M059J (cell line): Measurements from ENCODE around the gene HUNK. TPM values are rescaled to one million over a fixed set of nuclear protein-coding genes. Genes with fewer than 3 reads are reported as not detected.
A peak's percentile ranks its signal among the peaks of the same experiment; 100 is the strongest.

Experiments
- DNase-seq: peaks from one replicate; pipeline ENCODE4 v3.0.0-alpha.2; 2012; ENCODE audit warnings: low read depth
- total RNA-seq: library from RNA; depleted of rRNA; stranded (reverse); fragments of >200 nt; shearing (Covaris generic); gene quantifications from 2 replicates; pipeline ENCODE4 v1.2.3, GENCODE V29; 2014

HUNK gene
- total RNA-seq, 1 experiment from 2014 or later: 0.15 TPM

DNA sequence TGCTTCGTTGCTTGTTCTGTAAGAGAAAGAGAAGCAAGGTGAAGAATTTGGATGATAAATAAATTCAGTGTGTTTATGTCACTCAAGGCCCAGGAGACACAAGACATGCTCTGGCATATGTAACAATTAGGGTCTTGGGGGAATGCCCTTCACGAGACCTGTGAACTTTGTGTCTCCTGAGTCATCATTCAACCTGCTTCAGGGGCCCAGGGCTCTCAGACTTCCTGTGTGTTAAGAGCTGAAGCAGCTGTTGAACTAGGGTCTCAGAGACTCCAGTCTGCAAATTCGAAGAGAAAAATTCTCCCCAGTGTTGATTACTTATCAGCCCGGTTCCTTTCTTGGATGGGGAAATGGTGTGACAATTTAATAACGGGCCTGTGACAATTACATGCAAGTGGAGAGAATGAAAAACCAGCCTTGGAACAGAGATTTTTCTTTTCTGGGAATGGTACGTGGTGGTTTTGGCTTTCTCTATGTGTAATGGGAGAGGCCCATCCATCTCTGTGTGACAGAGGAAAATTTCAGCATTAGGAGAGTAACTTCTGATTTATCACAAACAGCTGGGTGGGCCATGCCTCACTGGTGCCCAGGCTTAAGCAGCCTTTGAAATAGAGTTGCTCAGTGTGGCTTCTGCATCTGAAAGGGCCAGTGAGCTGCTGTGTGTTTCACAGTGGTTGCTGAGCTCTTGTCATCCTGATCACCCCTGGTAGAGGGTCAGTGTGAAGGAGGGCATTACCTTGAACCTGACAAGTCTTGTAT lies 22.4 kb downstream of the HUNK start:
- DNase-seq: no peak

- DNase-seq: no peak
These were observed 23.2 kb downstream of the HUNK start for GRCh38 chr21:31896019-31896418.

DNA sequence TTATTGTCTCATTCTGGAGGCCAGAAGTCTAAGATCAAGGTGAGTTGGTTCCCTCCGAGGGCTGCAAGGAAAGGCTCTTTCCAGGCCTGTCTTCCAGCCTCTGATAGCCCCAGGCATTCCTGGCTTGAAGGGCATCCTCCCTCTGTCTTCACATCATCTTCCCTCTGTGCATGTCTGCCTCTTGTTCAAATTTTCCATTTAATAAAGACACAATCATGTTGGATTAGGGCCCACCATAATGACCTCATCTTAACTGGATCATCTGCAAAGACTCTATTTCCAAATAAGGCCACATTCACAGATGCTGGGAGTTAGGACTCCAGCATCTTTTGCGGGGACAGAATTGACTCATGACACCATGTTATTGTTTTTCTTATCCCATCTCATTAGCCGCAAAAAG lies 24.5 kb downstream of the HUNK start:
- peak; percentile 46 for DNase-seq

GRCh38 chr21:31898933-31899630 lies 26.3 kb downstream of the HUNK start:
- DNase-seq: peak; percentile 31

- no peak for DNase-seq
These were observed 27.5 kb downstream of the HUNK start for GRCh38 chr21:31900121-31900895.

DNA sequence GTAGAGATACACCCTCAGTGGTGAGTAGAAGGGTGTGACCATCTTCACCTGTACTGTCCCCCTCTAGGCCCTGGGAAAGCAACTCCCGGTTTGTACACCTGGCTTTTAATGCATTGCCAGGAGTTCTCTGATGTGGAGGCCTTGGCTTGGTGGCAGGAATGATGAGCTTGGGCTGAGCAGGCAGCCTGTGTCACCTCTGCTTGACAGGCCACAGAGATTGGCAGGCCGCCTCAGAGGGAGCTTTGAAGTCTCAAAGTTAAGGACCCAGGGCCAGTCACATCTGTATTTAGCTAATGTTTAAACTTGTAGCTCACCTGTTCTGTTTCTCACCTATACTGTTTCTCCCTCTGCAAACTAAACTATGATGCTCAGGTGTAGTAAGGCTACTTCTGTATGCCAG lies 28.5 kb downstream of the HUNK start:
- DNase-seq: no peak

DNA sequence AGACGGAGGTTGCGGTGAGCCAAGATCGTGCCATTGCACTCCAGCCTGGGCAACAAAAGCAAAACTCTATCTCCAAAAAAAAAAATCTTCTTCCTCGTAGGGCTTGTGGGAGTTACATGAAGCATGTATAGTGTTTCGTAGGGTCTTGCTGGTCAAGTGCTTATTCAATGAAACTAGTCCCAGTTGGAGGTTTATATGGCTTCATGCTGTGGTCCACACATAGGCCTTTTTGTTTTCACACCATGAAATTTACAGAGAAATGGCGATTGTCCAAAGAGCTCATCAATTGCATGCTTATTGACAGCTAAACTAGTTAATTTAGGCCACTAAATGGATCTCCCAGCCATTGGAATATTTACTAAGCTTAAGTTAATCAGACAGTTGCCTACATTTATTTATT lies 29.6 kb downstream of the HUNK start:
- DNase-seq: no peak

DNA sequence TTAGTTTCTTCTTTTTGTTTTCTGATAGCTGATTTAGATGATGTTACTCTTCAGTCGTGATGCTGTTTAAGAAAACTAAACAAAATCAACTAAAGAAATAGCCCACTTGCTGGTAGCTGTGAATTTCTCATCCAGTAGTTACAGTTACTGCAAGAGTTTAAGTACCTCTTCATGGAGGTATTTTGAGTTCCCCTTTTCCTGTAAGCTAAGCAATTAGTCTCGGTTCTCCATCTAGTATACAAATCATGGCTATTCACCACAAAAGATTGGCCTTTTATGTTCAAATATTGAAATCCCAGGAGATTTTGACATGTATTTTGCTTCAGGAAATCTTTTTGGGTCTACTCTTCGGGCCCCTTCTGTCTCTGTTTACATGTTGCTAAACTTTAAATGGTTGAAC lies 31.1 kb downstream of the HUNK start:
- DNase-seq: no peak

DNA sequence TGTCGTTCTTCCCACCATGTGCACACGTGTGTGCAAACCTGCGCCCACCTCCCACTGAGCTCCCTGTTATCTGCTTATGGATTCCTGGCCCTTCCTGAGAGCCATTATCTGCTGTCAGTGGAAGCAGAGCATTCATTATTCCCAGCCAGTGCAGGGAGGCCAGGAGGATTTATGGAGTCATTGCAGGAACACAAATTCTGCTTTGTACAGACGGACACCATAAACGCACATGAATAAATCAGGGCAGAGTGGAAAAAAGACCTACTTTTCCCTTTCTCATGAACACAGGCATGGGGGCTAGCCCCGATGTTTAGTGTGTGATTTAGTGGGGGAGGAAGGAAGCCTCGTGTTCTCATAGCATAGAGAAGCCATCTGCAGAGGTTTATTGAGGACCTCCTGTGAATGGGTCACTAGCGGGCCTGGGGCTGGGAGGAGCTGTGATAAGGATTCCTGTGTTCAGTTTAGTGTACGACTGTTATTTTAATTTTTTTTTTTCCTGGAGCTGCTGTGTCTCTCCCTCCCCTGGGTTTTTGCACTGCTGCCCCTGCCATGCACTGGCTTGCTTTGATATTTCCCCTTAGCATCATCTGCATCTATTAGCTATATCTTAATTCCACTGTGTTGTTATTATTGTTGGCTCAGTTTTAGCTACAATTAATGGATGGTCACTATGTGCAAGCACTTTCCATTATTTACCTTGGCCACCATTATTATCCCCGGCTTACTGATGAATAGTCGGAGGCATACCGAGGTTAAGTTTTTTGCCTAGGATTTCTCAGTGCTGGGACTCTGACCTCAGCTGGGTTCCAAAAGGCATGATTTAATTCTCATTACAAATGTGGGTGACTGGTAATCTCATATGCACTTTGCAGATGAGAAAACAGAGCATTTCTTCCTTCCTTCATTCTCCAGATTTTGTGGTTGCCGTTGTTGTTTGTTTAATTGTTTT lies 33.0 kb downstream of the HUNK start:
- no peak for DNase-seq

DNA sequence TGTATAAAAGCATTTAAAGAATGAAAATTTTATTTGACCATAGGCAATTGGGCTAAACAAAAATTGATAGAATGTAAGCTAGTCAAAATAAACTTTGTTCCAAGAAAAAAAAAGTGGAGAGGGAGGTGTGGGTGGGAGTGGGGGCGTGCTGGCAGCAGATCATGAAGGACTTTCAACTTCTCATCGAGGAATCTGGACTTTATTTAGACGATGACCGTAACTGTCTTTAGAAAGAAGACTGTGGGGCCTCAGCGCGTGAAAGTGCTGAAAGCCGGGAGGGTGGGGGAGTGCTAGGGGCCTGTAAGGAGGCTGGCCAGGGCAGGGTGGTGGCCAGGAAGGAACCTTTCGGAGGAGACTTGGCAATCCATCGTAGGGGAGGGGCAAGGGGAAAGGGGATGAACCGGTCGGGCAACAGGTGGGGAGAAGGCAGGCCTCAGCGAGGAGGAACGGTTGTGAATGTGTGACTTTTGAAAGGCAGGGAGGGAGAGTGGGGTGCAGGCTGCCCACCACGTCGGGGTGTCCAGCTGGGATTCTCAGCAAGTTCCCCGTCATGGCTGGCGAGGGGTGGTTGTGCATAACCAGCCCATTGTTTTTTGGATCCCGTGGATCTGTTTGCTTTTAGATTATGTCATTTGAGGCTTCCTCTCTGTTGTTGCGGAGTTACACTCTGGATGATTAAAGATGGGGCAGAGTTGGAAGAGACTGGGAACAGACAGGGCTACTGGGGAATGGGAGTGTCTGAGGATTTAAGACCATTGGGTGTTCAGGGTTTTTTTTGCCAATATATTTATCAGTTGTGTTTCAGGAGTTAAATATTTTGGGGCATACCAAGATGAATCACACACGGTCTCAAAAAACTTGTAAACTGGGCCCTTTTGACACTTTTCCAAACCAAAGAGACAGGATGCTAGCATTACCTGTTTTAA lies 35.5 kb downstream of the HUNK start:
- DNase-seq: peak; percentile 21

GRCh38 chr21:31909153-31910073 lies 36.6 kb downstream of the HUNK start:
- DNase-seq: no peak

- DNase-seq: no peak
These were observed 37.3 kb downstream of the HUNK start for GRCh38 chr21:31910074-31910470.

DNA sequence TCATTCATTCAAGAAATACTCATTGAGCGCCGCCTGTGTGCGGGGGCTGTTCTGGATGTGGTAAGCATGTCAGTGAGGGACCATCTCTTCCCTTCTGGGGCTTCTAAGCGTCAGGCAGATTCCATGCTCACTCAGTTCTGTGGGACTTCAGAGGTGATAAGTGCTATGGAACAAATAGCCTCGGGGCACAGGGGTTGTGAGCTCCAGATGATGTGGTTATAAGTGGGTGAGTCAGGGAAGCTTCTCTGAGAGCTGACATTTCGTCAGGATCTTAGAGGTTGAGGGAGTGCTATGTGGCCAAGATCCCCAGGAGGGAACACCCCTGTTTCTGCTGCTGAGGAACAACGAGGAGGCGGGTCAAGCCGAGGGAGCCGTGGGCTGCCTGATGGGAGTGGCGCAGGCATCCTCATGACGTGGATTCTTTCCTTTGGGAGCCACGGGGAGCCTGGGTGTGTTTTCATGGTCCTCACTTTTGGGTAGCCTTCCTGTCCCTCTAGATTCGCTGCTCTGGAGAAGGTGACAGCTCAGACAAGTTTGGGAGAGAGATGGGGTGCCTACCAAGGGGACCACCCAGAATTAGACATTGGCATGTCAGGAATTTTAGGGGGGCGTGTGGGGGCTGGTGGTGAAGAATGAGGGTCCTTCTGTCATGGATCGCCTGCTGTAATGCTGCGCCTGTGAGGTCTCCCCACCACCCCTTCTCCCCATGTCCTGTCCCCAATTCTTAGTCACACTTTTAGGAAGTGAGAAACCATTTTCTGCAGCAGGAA lies 38.5 kb downstream of the HUNK start:
- peak; percentile 92 for DNase-seq

DNA sequence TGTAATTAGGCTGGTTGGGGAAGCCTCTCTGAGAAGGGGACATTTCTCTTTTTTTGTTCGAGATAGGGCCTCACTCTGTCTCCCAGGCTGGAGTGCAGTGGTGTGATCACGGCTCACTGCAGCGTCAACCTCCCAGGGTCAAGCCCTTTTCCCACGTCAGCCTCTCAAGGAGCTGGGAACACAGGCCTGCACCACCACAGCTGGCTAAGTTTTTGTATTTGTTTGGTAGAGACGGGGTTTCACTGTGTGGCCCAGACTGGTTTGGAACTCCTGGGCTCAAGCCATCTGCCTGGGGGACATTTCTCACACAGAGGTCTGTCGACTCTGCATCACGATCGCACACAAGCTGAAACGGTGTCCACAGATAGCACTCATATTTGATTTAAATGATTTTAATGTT lies 39.7 kb downstream of the HUNK start:
- no peak for DNase-seq

- no peak for DNase-seq
These were observed 40.4 kb downstream of the HUNK start for GRCh38 chr21:31913182-31913608.

DNA sequence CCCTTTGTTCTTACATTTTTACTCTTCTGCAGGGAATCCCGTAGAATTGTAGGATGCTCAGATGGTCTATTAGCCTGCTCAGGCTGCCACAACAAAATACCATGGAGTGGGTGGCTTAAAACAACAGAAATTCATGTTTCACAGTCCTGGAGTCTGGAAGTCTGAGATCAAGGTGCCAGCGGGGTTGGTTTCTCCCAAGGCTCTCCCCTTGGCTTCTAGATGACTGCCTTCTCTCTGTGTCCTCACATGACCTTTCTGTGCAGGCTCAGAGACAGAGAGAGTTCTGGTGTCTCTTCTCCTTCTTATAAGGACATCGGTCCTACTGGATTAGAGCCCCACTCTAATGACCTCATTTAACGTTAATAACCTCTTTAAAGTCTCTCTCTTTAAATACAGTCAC lies 41.7 kb downstream of the HUNK start:
- no peak for DNase-seq

- no peak for DNase-seq
These were observed 42.7 kb downstream of the HUNK start for GRCh38 chr21:31915566-31915965.

DNA sequence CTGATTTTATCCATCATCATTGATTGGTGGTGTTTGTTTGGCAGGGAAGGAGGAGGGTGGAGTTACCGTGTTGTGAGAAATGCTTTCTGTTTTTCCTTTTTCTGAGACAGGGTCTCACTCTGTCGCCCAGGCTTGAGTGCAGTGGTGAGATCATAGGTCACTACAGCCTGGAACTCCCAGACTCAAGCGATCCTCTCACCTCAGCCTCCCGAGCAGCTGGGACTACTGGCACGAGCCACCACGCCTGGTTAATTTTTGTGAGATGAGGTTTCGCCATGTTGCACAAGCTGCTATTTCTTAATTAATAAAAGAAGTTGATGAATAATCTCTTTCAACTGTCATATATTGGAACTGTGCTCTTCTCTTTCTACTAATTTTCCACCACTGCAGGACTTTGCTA lies 44.3 kb downstream of the HUNK start:
- no peak for DNase-seq
